OCI-LY7 (cell line): ENCODE results near the gene CST11. TPM values are rescaled to one million over a fixed set of nuclear protein-coding genes. Genes with fewer than 3 reads are reported as not detected.

Experiments used
- BruUV-seq: library from RNA; stranded (reverse); fragments of 400-500 nt; replicated peaks from 2 replicates; lab custom pipeline; 2021; lab: Mats Ljungman, UMichigan
- CTCF ChIA-PET: fragments of 300-600 bp; sonication (Branson Sonifier 250); formaldehyde crosslinking; loops from one replicate; lab custom pipeline; 2022; ENCODE audit warnings: antibody characterized with exemption; ENCODE audit not compliant: unreplicated experiment; lab: Charles Lee
- POLR2A ChIA-PET: fragments of 300-600 bp; sonication (Branson Sonifier 250); formaldehyde crosslinking; loops from one replicate; lab custom pipeline; 2022; ENCODE audit warnings: antibody characterized with exemption; lab: Charles Lee
- DNase-seq: peaks from one replicate; pipeline ENCODE4 v3.0.0-alpha.2; 2015; ENCODE audit warnings: low spot score
- H2AFZ ChIP-seq: fragments of 200-600 bp; sonication (generic), shearing (Covaris generic); 2 replicates; pipeline ENCODE4 v1.6.1; 2014; ENCODE audit warnings: mild to moderate bottlenecking, antibody characterized with exemption, low read length, moderate library complexity
- H3K27ac ChIP-seq: fragments of 200-600 bp; sonication (generic); 2 replicates; pipeline ENCODE4 v1.5.1; 2014; ENCODE audit warnings: mixed run types, low read depth, mild to moderate bottlenecking, moderate library complexity, low read length, inconsistent platforms; ENCODE audit not compliant: poor library complexity, severe bottlenecking
- H3K36me3 ChIP-seq: fragments of 200-600 bp; sonication (generic); 2 replicates; pipeline ENCODE4 v1.6.1; 2014; ENCODE audit warnings: mild to moderate bottlenecking, antibody characterized with exemption, low read length, moderate library complexity, mixed read lengths; ENCODE audit not compliant: insufficient read depth
- H3K4me1 ChIP-seq: fragments of 200-600 bp; sonication (generic); 2 replicates; pipeline ENCODE4 v1.5.1; 2014; ENCODE audit warnings: mild to moderate bottlenecking, low read length; ENCODE audit not compliant: insufficient read depth, poor library complexity, severe bottlenecking
- H3K4me2 ChIP-seq: fragments of 200-600 bp; sonication (generic); 2 replicates; pipeline ENCODE4 v1.6.1; 2014; ENCODE audit warnings: mild to moderate bottlenecking, low read length
- H3K4me3 ChIP-seq: fragments of 200-600 bp; sonication (generic); 2 replicates; pipeline ENCODE4 v1.5.1; 2014; ENCODE audit warnings: mild to moderate bottlenecking, low read depth, low read length; ENCODE audit not compliant: poor library complexity, severe bottlenecking
- H3K79me2 ChIP-seq: fragments of 200-600 bp; sonication (generic); 2 replicates; pipeline ENCODE4 v1.6.1; 2016; ENCODE audit warnings: low read depth, mild to moderate bottlenecking, low read length, moderate library complexity, mixed read lengths; ENCODE audit not compliant: insufficient read depth
- H3K9me2 ChIP-seq: fragments of 200-600 bp; sonication (generic); 2 replicates; pipeline ENCODE4 v1.6.1; 2016; ENCODE audit warnings: mild to moderate bottlenecking, low read length, mixed read lengths; ENCODE audit not compliant: insufficient read depth
- H3K9me3 ChIP-seq: fragments of 200-600 bp; sonication (generic); 2 replicates; pipeline ENCODE4 v1.6.1; 2014; ENCODE audit warnings: mild to moderate bottlenecking, mixed run types, low read length, mixed read lengths
- H4K20me1 ChIP-seq: fragments of 200-600 bp; sonication (generic); 2 replicates; pipeline ENCODE4 v1.6.1; 2014; ENCODE audit warnings: mild to moderate bottlenecking, antibody characterized with exemption, low read length, moderate library complexity, mixed read lengths; ENCODE audit not compliant: insufficient read depth
- EZH2phosphoT487 ChIP-seq: fragments of 200-600 bp; sonication (generic); IDR thresholded peaks from 2 replicates; pipeline ENCODE4 v1.6.1; 2018; ENCODE audit warnings: low read depth, borderline replicate concordance, mild to moderate bottlenecking, mixed run types, antibody characterized with exemption, low read length, moderate library complexity, mixed read lengths
- intact Hi-C: fragments of 100-400 bp; cut with micrococcal nuclease; formaldehyde crosslinking; loops from one replicate; pipeline ENCODE4 v1.10.0; 2022; ENCODE audit not compliant: unreplicated experiment
- total RNA-seq, 2 experiments: library from RNA; depleted of rRNA in 1 of 2; stranded (reverse); fragments of >200 nt in 1 of 2; shearing (Covaris generic) in 1 of 2; gene quantifications; 2 replicates each; pipeline ENCODE4 v1.2.3, GENCODE V29; 2014 to 2022
- TF ChIP-seq, protein P1 (sequence below): fragments of 200-600 bp; sonication (generic); conservative IDR thresholded peaks from 2 replicates; pipeline ENCODE4 v1.5.1; 2014; ENCODE audit warnings: mild to moderate bottlenecking, antibody characterized with exemption, low read length, moderate library complexity, mixed read lengths

The CST11 gene
- total RNA-seq, 2 experiments from 2014 or later: not detected

DNA sequence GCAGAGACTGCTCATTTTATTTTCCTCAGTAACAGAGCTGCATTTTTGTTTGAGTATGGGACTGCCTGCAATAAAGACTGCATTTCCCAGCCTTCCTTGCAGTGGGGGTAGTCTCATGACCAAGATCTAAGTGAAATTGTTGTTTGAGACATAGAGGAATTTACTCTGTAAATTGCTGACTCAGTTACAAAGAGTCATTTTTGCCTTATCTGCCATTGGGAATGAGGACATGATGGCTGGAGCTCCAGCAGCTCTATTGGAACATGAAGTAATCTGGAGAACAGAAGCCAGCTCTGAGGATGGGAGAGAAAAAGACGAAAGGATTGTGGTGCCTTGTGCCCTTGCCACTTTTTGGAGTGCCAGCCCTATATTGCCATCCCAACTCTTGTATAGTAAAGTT lies 2.1 kb upstream of the CST11 start:
- intact Hi-C loops: no loop called here
- Histone ChIP-seq H3K36me3 (no peaks in the 10 kb centered on the region), H3K4me2 (no peak overlapping the region), H3K9me2 (no peaks in the 10 kb centered on the region), H3K9me3 (no peaks in the 10 kb centered on the region), H4K20me1 (no peaks in the 10 kb centered on the region), H3K27ac (no peak overlapping the region), H3K4me3 (no peak overlapping the region), H3K79me2 (no peaks in the 10 kb centered on the region), H3K4me1 (peaks cover 10% of the 10 kb centered on the region), H2AFZ (no peak overlapping the region)
- TF ChIP-seq, protein P1, sequence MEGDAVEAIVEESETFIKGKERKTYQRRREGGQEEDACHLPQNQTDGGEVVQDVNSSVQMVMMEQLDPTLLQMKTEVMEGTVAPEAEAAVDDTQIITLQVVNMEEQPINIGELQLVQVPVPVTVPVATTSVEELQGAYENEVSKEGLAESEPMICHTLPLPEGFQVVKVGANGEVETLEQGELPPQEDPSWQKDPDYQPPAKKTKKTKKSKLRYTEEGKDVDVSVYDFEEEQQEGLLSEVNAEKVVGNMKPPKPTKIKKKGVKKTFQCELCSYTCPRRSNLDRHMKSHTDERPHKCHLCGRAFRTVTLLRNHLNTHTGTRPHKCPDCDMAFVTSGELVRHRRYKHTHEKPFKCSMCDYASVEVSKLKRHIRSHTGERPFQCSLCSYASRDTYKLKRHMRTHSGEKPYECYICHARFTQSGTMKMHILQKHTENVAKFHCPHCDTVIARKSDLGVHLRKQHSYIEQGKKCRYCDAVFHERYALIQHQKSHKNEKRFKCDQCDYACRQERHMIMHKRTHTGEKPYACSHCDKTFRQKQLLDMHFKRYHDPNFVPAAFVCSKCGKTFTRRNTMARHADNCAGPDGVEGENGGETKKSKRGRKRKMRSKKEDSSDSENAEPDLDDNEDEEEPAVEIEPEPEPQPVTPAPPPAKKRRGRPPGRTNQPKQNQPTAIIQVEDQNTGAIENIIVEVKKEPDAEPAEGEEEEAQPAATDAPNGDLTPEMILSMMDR: no peak
- no peak for TF ChIP-seq EZH2phosphoT487
- DNase-seq: no peak
- no TSS peak for BruUV-seq
- ChIA-PET CTCF (no interaction called here), POLR2A (no interaction called here)

DNA sequence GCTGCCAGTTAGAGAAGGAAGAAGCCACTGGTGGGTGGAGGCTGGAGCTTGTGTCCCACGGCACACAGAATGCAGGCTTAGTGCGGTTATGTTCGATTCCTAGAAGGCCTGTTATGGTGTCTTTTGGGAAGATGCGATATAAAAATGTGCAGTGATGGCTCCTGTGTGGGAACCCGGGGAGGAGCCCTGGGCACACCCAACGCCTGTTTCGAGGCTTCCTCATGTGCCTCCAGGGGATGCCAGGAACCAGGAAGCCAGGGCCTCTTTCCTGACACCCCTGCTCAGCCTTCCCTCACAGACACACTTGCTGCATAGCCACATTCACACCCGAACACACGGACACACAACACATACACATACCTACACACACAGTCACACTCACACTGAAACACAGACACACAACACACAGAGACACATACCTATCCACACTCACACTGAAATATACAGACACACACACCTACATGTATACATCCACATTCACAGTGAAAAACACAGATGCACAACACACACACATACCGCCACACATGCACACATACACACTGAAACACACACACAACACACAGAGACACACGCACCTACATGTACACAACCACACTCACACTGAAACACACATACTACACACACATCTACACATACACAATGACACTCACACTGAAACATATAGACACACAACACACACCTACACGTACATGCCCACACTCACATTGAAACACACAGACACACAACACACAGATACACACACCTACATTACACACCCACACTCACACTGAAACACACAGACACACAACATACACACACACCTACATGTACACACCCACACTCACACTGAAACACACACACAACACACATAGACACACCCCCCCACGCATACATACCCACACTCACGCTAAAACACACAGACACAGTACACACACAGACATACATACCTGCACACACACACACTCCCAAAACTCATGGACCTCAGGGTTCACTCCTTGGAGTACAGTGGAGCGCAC lies 1.2 kb upstream of the CST11 start:
- Histone ChIP-seq H3K9me2 (no peaks in the 10 kb centered on the region), H4K20me1 (no peaks in the 10 kb centered on the region), H3K4me1 (peaks cover 10% of the 10 kb centered on the region), H3K4me3 (no peak overlapping the region), H3K36me3 (no peaks in the 10 kb centered on the region), H2AFZ (no peak overlapping the region), H3K27ac (no peak overlapping the region), H3K4me2 (no peak overlapping the region), H3K9me3 (no peaks in the 10 kb centered on the region), H3K79me2 (no peaks in the 10 kb centered on the region)
- ChIA-PET POLR2A (no interaction called here), CTCF (interaction anchor here (0.6 kb wide), 1 partner anchor 108 kb away, joined by 3 read pairs; no protein-coding TSS in a partner anchor)
- DNase-seq: no peak
- no peak for TF ChIP-seq EZH2phosphoT487
- TF ChIP-seq, protein P1: no peak
- no TSS peak for BruUV-seq
- intact Hi-C loops: no loop called here

DNA sequence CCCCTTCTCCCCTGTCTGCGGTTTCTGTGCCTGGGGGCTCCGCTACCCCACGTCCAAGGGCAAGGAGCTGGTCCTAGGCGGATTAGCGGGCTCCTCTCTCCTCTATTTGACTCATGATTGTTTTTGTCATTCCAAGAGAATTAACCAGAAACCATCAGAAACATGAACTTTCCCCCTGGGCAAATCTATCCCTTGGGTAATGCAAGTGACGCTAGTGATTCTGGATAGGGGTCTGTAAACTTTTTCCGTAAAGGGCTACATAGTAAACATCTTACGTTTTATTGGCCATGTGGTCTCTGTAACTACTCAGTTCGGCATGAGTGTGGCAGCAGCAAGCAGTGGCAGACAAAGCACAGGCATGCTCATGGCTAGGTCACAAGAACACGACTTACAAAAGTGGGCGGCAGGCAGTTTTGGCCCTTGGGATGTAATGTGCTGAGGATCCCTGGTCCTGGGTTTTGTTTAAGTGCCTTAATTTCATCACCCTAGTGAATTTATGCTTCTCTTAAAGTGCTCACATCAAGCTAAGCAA lies 654 bp downstream of the CST11 start:
- TF ChIP-seq, protein P1: no peak
- no peak for TF ChIP-seq EZH2phosphoT487
- H3K36me3 ChIP-seq: no peaks in the 10 kb centered on the region
- ChIA-PET POLR2A (no interaction called here), CTCF (no interaction called here)
- H3K4me3 ChIP-seq: no peak overlapping the region
- H3K4me2 ChIP-seq: no peak overlapping the region
- BruUV-seq: no TSS peak
- intact Hi-C loops: no loop called here
- no peaks in the 10 kb centered on the region for H3K9me2 ChIP-seq
- H3K9me3 ChIP-seq: no peaks in the 10 kb centered on the region
- no peak overlapping the region for H2AFZ ChIP-seq
- H3K4me1 ChIP-seq: peaks cover 10% of the 10 kb centered on the region
- DNase-seq: no peak
- H3K27ac ChIP-seq: no peak overlapping the region
- no peaks in the 10 kb centered on the region for H3K79me2 ChIP-seq
- no peaks in the 10 kb centered on the region for H4K20me1 ChIP-seq
